ENCODE results near the gene AKAP13.

- TF ChIP-seq CTCF (IDR thresholded peaks at IDR 0.05) (no peak), POLR2A (IDR thresholded peaks at IDR 0.05) (no peak)
These were observed 371.1 kb downstream of the AKAP13 start for GRCh38 chr15:85751291-85752123.

Measured in testis (tissue), 2 donors.